NOMO-1 treated with dmso at 0.1 percent for 144 hours (cell line): Measurements from ENCODE around the gene URI1.
"Not testable (repeated sequence)": the region's sequence is repeated elsewhere in the genome, so short reads cannot be mapped to it uniquely, and the experiment has no call there.

Experiments used
- DNase-seq: peaks from one replicate; lab custom pipeline; 2025; ENCODE audit not compliant: unreplicated experiment; lab: John Stamatoyannopoulos, UW

URI1 gene

DNA sequence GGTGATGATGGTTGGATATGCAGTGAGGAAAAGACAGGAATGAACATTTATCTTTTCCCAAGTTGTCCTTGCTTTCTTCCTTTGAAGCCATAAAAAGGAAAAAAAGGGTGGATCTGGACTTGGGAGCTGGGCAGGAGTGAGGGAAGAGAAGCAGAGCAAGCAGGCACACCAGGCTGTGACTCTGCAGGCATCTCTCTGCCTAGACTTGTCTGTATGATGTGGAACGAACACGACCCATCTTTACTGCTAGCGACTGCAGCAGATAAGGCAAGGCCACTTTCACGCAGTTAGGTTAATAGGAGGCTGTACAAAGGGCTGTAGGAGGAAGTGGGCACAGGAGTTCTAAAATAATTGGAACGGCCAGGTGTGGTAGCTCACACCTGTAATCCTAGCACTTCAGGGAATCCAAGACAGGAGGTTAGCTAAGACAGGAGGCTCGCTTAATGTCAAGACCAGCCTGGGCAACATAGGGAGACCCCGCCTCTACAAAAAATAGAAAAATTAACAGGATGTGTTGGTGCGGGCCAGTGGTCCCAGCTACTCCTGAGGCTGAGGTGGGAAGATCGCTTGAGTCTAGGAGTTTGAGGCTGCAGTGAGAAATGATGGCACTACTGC, 961 bp upstream of the URI1 start:
- DNase-seq, result no peak

DNA sequence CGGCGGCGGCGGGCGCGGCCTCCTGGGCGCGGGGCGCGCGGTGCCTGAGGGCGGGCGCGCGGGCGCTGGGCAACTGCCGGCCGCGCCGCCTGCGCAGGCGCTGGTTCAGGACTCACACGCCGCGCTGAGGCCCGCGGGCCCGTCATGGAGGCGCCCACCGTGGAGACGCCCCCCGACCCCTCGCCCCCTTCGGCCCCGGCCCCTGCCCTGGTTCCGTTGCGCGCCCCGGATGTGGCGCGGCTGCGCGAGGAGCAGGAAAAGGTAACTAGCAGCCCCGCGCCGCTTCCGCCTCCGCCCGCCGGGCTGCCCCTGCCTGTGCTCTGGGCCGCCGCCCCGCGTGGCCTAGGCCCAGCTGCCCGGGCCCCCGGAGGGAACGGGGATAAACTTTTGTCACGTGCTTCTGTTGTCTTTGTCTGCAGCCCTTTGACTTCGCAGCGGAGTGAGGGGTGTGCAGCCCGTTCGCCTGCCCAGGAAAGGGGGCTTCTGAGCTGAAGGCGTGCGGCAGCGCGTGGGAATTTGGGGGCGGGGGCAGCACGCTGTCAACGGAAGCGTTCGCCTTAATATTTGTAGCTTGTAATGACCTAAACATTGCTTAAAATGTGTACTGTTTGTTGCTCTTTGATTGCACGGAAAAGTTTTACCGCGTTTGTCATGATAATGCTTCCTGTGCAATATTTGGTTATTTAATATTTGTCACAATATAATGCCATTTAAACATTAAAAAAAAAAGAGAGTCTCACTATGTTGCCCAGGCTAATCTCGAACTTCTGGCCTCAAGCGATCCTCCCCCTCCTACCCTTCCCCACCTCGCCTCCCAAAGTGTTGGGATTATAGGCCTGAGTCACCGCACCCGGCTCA, 594 bp downstream of the URI1 start:
- DNase-seq, result peak; percentile 35

DNA sequence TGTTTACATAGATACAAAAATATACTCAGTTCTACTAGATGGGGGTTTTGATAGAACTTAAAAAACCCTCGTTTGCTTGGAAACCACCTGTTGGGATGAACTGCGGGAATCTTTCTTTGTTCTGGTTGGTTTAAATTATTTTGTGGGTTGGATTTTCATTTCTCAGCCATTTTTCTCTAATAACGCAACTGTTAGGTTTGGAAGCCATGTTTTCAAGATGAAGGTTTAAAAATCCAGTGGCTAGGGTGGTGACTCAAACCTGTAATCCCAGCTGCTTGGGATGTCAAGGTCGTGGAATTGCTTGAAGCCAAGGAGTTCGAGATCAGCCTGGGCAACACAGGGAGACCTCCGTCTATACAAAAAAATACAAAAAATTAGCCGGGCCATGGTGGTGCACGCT, 1.6 kb downstream of the URI1 start:
- no peak for DNase-seq

DNA sequence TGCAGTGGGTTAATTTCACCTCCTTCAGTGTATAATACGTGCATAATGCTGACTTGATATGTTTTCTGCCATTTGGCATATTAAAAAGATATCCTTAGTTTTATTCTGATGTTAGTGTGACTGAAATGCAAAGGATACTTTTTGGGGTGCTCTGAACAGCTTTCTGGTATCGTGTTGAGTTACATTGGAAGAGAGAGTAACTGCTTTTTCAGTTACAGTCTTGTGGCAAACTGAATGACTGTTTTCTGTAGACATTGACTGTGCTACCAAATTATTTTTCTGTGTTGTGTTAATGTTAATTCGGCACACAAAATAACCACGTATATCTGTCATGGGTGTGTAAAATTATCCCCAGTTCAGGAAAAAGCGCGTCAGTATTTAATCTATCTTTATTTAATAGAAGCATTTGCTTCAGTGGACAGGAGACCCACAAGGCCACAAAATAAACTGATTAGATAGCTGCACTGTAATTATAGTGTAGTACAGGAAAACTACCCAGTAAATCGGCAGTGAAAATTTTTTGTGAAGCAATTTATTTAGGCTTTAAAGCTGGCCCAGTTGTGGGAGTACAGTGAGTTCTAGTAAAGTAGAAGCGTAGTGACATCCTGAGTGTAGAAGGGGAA, 2.5 kb downstream of the URI1 start:
- DNase-seq, result no peak

DNA sequence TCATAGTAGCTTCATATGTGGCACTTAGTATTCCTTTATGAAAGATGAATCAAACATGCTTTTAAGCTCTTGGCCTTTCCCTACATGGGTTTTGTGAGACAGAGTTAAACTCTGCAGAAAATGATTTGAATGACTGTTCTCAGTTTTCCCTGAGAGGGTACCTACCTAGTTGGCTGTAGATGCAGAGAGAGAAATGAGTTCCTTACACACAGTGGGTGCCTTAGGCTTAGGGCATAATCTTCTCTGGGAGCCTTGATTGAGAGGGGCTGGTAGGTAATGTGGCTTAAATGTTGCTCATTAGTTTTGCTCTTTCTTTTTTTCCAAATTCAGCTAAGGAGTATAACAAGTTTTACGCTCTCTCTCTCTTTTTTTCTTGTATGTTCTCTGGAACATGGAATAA, 3.0 kb downstream of the URI1 start:
- no peak for DNase-seq

DNA sequence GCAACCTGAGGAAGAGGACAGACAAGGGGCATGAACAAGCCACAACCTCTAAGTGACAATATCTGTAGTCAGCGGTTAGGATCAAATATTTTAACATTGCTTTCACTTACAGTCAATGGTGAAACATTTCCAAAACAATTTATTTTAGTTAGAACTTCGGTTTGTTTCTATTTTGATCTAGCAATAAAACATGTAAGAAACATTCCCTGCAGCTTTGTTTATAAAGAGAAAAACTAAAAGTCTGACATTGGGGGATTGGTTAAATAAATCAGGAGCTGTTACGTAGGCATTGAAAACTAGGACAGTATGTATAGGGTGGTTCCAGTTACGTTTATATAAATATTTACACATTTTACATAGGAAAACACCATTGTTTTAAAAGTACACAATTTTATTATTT, 3.4 kb downstream of the URI1 start:
- no peak for DNase-seq

DNA sequence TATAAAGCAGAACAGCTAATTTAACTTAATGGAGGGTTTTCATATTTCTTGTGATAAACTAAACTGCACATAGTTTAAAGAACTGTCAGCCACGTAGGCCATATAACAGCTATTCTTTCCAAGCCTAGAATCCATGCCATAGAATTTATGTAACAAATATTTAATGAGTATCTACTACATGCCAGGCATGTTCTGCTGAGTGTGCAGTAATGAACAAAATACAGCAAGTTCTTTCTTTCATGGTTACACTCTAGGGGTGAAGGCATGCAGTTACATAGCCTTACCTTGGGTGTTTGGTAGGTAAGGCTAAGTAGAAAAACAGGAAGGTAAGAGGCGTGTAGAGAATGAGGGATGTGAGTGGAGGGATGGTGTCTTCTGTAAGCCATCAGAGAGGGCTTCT, 4.6 kb downstream of the URI1 start:
- DNase-seq, result no peak

DNA sequence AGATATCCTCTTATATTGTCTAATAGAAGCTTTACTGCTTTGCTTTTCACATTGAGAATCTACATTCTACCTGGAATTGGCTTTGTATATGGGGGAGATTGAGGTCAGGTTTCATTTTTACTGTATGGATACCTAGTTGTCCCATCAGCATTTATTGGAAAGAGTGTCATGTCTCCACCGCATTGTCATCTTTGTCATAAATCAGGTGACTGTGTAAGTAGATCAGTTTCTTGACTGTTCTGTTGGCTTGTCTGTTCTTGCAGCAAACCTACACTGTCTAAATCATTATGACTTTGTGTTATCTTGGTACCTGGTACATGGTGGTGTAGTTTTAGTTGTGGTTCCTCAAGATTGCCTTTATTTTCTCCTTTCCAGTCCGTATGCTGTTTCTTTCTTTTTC, 5.8 kb downstream of the URI1 start:
- DNase-seq, result no peak

DNA sequence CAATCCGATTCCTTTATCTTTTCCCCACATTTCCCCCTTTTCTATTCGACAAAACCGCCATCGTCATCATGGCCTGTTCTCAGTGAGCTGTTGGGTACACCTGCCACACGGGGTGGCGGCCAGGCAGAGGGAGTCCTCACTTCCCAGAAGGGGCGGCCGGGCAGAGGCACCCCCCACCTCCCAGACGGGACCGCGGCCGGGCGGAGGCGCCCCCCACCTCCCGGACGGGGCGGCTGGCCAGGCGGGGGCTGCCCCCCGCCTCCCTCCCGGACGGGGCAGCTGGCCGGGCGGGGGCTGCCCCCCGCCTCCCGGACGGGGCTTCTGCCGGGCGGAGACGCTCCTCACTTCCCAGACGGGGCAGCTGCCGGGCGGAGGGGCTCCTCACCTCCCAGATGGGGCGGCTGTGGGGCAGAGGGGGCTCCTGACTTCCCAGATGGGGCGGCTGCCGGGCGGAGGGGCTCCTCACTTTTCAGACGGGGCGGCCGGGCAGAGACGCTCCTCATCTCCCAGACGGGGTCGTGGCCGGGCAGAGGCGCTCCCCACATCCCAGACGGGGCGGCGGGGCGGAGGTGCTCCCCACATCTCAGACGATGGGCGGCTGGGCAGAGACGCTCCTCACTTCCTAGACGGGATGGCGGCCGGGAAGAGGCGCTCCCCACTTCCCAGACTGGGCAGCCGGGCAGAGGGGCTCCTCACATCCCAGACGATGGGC, 6.9 kb downstream of the URI1 start:
- not testable (repeated sequence) for DNase-seq

DNA sequence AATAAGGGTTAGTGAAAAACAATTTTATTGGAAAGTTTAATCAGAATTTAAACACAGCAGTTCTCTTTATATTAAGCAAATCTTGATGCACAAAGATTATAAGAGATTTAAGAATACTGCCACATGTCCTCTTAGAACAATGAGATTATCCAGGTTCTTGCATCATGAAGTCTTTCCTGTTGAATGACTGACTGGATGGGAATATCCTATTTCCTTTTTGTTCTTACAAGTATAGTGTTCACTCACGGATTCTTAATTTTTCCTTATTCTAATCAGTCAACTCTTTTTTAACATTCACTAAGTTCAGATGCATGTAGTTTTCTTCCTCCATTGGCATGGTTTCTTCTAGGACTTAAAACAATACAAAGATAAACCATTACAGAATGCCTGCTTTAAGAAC, 10.1 kb downstream of the URI1 start:
- no peak for DNase-seq

DNA sequence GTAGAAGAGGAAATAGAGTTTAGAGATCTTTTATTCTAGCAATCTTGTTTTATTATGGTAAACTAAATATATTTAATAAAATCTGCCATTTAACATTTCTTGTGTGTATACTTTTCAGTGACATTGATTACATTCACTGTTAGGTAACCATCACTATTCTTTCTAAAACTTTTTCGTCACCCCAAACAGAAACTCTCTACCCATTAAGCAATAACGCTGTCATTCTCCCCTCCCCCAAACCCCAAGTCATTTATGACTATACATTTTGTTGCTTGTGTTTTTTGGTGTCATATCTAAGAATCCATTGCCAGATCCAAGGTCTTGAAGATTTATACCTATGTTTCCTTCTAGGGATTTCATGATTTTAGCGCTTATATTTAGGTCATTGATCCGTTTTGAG, 10.6 kb downstream of the URI1 start:
- peak; percentile 11 for DNase-seq

DNA sequence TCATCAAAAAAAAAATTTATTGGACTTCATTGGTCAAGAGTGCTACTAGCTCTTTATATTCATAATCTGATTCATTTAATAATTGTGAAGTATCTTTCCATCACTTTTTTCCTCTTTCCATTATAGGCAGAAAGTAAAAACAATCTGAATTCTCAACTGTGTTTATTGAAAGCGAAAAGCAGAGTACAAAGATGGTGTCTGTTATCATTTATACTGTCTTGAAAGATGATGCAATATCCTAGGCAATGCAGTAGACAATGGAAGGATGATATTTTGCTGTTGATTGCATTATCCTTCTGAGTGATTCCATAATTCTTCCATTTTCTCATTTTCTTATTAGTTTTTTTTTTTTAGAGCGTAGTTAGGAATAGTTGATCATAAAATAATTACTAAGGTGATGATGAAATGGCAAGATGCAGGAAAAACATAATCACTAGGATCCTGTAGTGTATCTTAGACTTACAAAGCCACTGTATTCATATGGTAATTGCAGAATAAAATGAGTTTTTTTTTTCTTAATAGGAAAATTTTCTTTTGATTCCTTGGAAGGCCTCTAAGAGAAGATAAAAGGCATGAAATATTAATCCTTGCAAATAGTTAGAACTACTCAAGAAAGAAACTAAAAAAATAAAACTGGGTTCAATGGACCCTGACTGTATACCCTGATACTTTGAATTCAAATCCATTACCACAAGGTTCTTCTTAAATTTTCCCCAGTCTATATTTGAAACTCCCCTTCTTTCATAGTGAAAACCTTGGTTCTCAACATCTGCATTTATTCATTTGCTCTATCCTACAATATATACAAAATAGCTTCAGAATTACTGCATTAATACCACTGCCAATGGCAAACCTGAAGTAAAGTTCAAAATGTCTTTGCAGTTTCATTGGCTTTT, 11.6 kb downstream of the URI1 start:
- no peak for DNase-seq

DNA sequence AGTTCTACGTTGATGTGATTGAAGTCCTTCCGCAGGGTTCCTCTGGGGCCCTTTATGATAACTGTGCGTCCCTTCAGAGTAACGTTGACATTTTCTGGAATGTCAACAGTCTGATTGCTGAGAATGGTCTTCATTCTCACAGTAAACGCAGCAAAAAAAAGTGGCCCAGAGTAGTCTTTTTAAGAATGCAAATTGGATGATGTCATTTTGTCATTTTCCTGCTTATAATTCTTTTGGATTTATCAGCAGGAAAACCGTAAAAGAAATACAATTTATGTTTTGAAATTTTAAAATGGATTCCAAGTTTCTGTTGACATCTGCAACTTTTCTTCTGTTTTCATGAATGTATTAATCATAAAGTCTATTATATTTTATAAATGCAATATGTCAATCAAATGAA, 14.8 kb downstream of the URI1 start:
- no peak for DNase-seq

DNA sequence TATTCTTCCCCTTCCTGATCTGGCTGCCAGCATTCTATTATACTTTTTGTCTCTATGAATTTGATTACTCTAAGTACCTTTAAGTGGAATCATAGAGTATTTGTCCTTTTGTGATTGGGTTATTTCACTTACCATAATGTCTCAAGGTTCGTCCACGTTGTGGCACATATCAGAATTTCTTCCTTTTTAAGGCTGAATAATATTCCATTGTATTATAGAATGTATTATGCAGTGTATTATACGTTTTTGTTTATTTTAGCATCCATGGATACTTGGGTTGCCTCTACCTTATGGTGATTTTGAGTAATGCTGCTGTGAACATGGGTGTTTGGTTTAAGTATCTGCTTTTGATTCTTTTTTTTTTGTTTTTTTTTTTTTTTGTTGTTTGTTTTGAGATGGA, 19.3 kb downstream of the URI1 start:
- DNase-seq, result no peak

DNA sequence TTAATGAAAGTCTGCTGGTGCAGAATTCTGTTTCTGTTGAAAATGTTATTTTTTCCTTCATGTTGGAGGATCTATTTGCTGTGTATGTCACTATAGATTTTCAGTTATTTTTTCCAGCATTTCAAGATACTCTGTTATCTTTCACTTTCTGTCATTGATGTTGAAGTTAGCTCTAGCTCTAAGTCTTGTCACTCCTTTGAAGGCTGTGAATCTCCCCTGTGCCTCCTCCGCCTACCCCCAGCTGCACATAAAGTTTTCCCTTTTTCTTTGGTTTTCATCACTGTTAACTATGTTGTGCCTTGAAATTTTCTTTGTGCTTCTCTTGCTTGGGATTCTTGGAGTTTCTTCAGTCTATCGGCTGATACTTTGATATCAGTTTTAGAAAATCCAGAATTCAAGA, 20.8 kb downstream of the URI1 start:
- no peak for DNase-seq

DNA sequence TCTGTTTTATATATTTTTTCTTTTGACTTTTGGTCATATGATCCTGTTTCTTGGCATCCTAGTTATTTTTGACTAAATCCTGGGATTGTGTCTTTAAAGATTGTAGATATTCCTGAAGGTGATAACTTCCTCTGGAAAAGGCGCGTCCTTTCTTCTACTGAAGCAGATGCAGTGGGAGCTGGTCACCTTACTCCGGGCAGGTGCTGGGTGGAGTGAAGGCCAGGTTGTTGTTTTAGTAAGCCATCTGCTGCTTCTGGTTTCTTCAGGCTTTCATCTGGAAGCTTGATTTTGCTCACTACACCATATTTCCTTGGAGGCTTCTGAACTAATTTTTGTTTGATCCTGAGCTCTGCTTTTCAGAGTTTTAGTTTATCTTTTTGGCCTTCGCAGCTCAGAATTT, 21.5 kb downstream of the URI1 start:
- DNase-seq, result no peak

DNA sequence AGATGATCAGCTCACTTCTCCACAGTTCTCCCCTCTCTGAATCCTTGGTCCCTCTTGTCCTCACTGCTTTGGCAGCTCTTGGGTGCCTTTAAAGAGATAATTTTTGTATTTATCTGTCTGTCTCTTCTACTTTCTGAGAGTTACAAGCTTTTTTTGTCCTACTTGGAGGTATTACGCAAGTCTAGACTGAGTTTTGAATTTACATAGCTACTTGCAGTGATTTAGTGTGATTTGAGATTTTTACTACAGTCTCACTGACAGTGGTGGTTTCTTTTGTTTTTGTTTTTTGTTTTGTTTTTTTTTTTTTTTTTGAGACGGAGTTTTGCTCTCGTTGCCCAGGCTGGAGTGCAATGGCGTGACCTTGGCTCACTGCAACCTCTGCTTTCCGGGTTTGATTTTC, 22.1 kb downstream of the URI1 start:
- no peak for DNase-seq

DNA sequence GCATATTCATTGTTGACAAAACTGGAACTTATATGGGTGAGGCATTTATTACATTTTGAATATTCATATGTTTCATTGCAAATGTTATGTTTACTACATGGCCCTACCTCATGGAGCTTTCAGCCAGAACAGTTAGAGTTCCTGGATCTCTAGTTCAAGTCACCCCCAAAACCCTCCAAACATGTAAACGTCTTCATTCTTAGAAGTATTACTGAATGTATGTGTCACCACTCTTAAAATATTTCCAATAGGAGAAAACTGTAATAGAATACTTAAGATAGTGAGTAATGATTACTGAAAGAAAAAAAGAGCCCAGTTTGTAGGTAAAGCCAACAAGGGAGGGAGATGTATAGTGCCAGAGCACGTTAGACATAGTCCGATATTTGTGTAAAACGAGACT, 23.5 kb downstream of the URI1 start:
- DNase-seq, result no peak

DNA sequence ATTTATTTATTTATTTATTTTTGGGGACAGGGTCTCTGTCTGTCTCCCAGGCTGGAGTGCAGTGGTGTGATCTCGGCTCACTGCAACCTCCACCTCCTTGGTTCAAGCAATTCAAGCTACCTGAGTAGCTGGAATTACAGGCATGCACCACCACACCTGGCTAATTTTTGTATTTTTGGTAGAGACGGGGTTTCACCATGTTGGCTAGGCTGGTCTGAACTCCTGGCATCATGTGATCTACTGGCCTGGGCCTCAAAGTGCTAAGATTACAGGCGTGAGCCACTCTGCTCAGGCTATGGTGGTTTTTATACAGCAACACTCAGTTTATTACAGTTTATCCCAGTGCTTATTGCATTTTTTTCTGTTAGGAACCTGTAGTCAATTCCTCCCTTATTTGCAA, 24.1 kb downstream of the URI1 start:
- not testable (repeated sequence) for DNase-seq

DNA sequence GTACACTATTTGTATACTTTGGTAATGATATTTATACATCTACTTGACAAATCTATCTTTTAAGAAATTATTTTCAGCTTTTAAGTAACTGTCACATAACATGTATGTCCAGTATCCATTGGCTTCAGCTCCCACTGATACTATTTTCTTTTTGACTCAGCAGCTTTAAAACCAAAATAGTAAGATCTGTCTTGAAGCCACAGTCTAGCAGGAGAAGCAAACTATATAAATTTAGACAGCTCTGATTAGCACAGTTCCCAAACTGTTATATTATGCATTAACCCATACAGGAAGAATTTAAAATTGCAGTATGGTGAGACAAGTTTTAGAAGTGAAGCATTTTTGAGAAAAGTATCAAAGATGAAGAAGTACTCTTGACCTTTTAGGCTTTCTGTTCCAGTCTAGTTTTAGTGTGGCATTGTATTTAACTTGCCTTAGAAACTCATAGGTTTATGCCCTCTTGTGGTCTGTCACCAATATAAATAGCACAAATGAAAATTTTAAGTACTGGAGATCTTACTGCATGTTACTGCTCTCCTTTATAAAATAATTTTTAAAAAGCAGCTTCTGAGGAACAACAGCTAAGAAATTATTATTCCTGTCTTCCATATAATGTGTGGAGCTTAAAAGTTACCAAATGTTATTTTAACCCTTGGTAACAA, 24.7 kb downstream of the URI1 start:
- peak; percentile 6 for DNase-seq
